ENCODE data around the gene ANKRD36B.
A peak's percentile ranks its signal among the peaks of the same experiment; 100 is the strongest.
"Not testable (repeated sequence)": the region's sequence is repeated elsewhere in the genome, so short reads cannot be mapped to it uniquely, and the experiment has no call there.

The ANKRD36B gene

GRCh38 chr2:97589598-97590510 lies at the start of gene ANKRD36B:
Gene ANKRD36B (minus strand): TSS chr2:97589877. CDS start chr2:97589685, 192 bp downstream.
- DNase-seq (ENCODE audit: low spot score), result peak; percentile 23

GRCh38 chr2:97626049-97626430 lies 36.4 kb upstream of the ANKRD36B start:
- not testable (repeated sequence) for DNase-seq (ENCODE audit: low spot score)

GRCh38 chr2:97625354-97626048 lies 35.8 kb upstream of the ANKRD36B start:
- DNase-seq (ENCODE audit: low spot score), result not testable (repeated sequence)

GRCh38 chr2:97622976-97623375 lies 33.3 kb upstream of the ANKRD36B start:
- not testable (repeated sequence) for DNase-seq (ENCODE audit: low spot score)

- DNase-seq (ENCODE audit: low spot score), result not testable (repeated sequence)
These were observed 30.8 kb upstream of the ANKRD36B start for GRCh38 chr2:97620492-97620891.

- not testable (repeated sequence) for DNase-seq (ENCODE audit: low spot score)
These were observed 29.5 kb upstream of the ANKRD36B start for GRCh38 chr2:97618939-97619827.

GRCh38 chr2:97617911-97618310 lies 28.2 kb upstream of the ANKRD36B start:
- no peak for DNase-seq (ENCODE audit: low spot score)

- not testable (repeated sequence) for DNase-seq (ENCODE audit: low spot score)
These were observed 26.1 kb upstream of the ANKRD36B start for GRCh38 chr2:97615746-97616145.

- not testable (repeated sequence) for DNase-seq (ENCODE audit: low spot score)
These were observed 22.2 kb upstream of the ANKRD36B start for GRCh38 chr2:97611895-97612294.

GRCh38 chr2:97608745-97609144 lies 19.1 kb upstream of the ANKRD36B start:
- DNase-seq (ENCODE audit: low spot score), result not testable (repeated sequence)

- DNase-seq (ENCODE audit: low spot score), result not testable (repeated sequence)
These were observed 16.1 kb upstream of the ANKRD36B start for GRCh38 chr2:97605524-97606339.

- not testable (repeated sequence) for DNase-seq (ENCODE audit: low spot score)
These were observed 15.4 kb upstream of the ANKRD36B start for GRCh38 chr2:97605109-97605508.

GRCh38 chr2:97601537-97601936 lies 11.9 kb upstream of the ANKRD36B start:
- not testable (repeated sequence) for DNase-seq (ENCODE audit: low spot score)

- DNase-seq (ENCODE audit: low spot score), result not testable (repeated sequence)
These were observed 6.5 kb upstream of the ANKRD36B start for GRCh38 chr2:97596180-97596579.

GRCh38 chr2:97593520-97593919 lies 3.8 kb upstream of the ANKRD36B start:
- DNase-seq (ENCODE audit: low spot score), result not testable (repeated sequence)

GRCh38 chr2:97590515-97591394 lies 1.1 kb upstream of the ANKRD36B start:
- DNase-seq (ENCODE audit: low spot score), result peak; percentile 26

GRCh38 chr2:97589257-97589597 lies 450 bp downstream of the ANKRD36B start:
- DNase-seq (ENCODE audit: low spot score), result not testable (repeated sequence)

- DNase-seq (ENCODE audit: low spot score), result not testable (repeated sequence)
These were observed 24.0 kb downstream of the ANKRD36B start for GRCh38 chr2:97565674-97566073.

GRCh38 chr2:97552406-97552805 lies 37.3 kb downstream of the ANKRD36B start:
- DNase-seq (ENCODE audit: low spot score), result not testable (repeated sequence)

- not testable (repeated sequence) for DNase-seq (ENCODE audit: low spot score)
These were observed 39.2 kb downstream of the ANKRD36B start for GRCh38 chr2:97550498-97550897.

Measured in iPS-NIHi11 (cell line).